ENCODE results near the gene HOXB13. TPM values are rescaled to one million over a fixed set of nuclear protein-coding genes. Genes with fewer than 3 reads are reported as not detected.

HOXB13 gene
- total RNA-seq, 1 donor from 2014 or later: 0.10 TPM

GRCh38 chr17:48711128-48711527 is 17.4 kb downstream of the HOXB13 start:
- no peak for DNase-seq (ENCODE audit: low read depth)

- DNase-seq (ENCODE audit: low read depth): no peak
These were observed 23.9 kb downstream of the HOXB13 start for GRCh38 chr17:48704361-48705248.

- no peak for DNase-seq (ENCODE audit: low read depth)
These were observed 26.6 kb downstream of the HOXB13 start for GRCh38 chr17:48701864-48702532.

- DNase-seq (ENCODE audit: low read depth): no peak
These were observed 35.4 kb downstream of the HOXB13 start for GRCh38 chr17:48693178-48693577.

GRCh38 chr17:48692049-48692448 is 36.5 kb downstream of the HOXB13 start:
- DNase-seq (ENCODE audit: low read depth): no peak

- DNase-seq (ENCODE audit: low read depth): no peak
These were observed 37.9 kb downstream of the HOXB13 start for GRCh38 chr17:48690655-48691054.

GRCh38 chr17:48681609-48682008 is 46.9 kb downstream of the HOXB13 start:
- peak; percentile 9 for DNase-seq (ENCODE audit: low read depth)

GRCh38 chr17:48679385-48680096 is 49.0 kb downstream of the HOXB13 start:
- no peak for DNase-seq (ENCODE audit: low read depth)

GRCh38 chr17:48678141-48678971 is 50.2 kb downstream of the HOXB13 start:
- peak; percentile 20 for DNase-seq (ENCODE audit: low read depth)

- DNase-seq (ENCODE audit: low read depth): no peak
These were observed 51.5 kb downstream of the HOXB13 start for GRCh38 chr17:48676963-48677558.

Other genes with a start within 250 kb of the HOXB13 start
- not detected in 2 replicates for gene HOXB1, start 197.7 kb downstream of the HOXB13 start, total RNA-seq
- 17.4 and 23.7 TPM in 2 replicates for gene HOXB2, start 183.6 kb downstream of the HOXB13 start, total RNA-seq
- 2.1 and 8.7 TPM in 2 replicates for gene HOXB4, start 150.4 kb downstream of the HOXB13 start, total RNA-seq
- gene HOXB3, start 138.5 kb downstream of the HOXB13 start, total RNA-seq: 8.0 and 36.2 TPM in 2 replicates
- 0.35 and 2.4 TPM in 2 replicates for gene HOXB5, start 135.0 kb downstream of the HOXB13 start, total RNA-seq
- 16.3 and 56.2 TPM in 2 replicates for gene HOXB6, start 123.8 kb downstream of the HOXB13 start, total RNA-seq
- gene HOXB7, start 117.7 kb downstream of the HOXB13 start, total RNA-seq: 23.2 and 24.0 TPM in 2 replicates
- gene HOXB8, start 113.5 kb downstream of the HOXB13 start, total RNA-seq: 8.3 and 65.8 TPM in 2 replicates
- 17.5 and 49.2 TPM in 2 replicates for gene HOXB9, start 102.4 kb downstream of the HOXB13 start, total RNA-seq
- gene PRAC1, start 6.2 kb downstream of the HOXB13 start, total RNA-seq: not detected in 2 replicates
- gene PRAC2, start 5.6 kb downstream of the HOXB13 start, total RNA-seq: not detected in 2 replicates
- gene TTLL6, start 88.5 kb upstream of the HOXB13 start, total RNA-seq: 0.35 and 0.45 TPM in 2 replicates
- gene CALCOCO2, start 102.3 kb upstream of the HOXB13 start, total RNA-seq: 32.8 and 62.6 TPM in 2 replicates
- gene ATP5MC1, start 164.0 kb upstream of the HOXB13 start, total RNA-seq: 32.4 and 55.9 TPM in 2 replicates
- gene UBE2Z, start 179.7 kb upstream of the HOXB13 start, total RNA-seq: 71.5 and 97.1 TPM in 2 replicates
- 83.9 and 133 TPM in 2 replicates for gene SNF8, start 216.1 kb upstream of the HOXB13 start, total RNA-seq
- gene GIP, start 239.8 kb upstream of the HOXB13 start, total RNA-seq: not detected in 2 replicates

Data from renal cortical epithelial cell (primary cell).